Uterus (tissue), 4 donors: ENCODE measurements around the gene LCE1F. TPM values are rescaled to one million over a fixed set of nuclear protein-coding genes. Genes with fewer than 3 reads are reported as not detected.

ENCODE experiments used
- DNase-seq, 2 donors: peaks; one replicate each; pipeline ENCODE4 v3.0.0-alpha.2; 2019 to 2020
- H3K27ac ChIP-seq, 2 donors: fragments of 200-600 bp; sonication (generic); 1 replicate in 1 of 2; 2 replicates in 1 of 2; pipeline ENCODE4 v1.5.1; 2016 to 2018
- H3K27me3 ChIP-seq, 2 donors: fragments of 200-600 bp; sonication (generic); one replicate each; pipeline ENCODE4 v1.5.1; 2018 to 2019; ENCODE audit warnings: control low read depth in 1 of 2
- H3K36me3 ChIP-seq, 2 donors: fragments of 200-600 bp; sonication (generic); one replicate each; pipeline ENCODE4 v1.5.1; 2019; ENCODE audit warnings: control low read depth in 1 of 2
- H3K4me1 ChIP-seq, 2 donors: fragments of 200-600 bp; sonication (generic); one replicate each; pipeline ENCODE4 v1.5.1; 2018 to 2019; ENCODE audit warnings: control low read depth in 1 of 2
- H3K4me3 ChIP-seq, 2 donors: fragments of 200-600 bp; sonication (generic); 1 replicate in 1 of 2; 2 replicates in 1 of 2; pipeline ENCODE4 v1.5.1; 2018 to 2019; ENCODE audit warnings: mild to moderate bottlenecking in 1 of 2
- H3K9me3 ChIP-seq, 2 donors: fragments of 200-600 bp; sonication (generic); one replicate each; pipeline ENCODE4 v1.5.1; 2019; ENCODE audit warnings: control low read depth in 1 of 2
- CTCF ChIP-seq, 4 experiments: fragments of 200-600 bp in 2 of 4; fragments of 450-650 bp in 2 of 4; sonication (generic) in 2 of 4; IDR thresholded peaks; one replicate each; pipeline ENCODE4 v1.5.1; 2016 to 2019; ENCODE audit warnings: antibody characterized with exemption in 4 of 4, mild to moderate bottlenecking in 2 of 4, moderate library complexity in 1 of 4
- POLR2A ChIP-seq, 2 donors: fragments of 450-650 bp; IDR thresholded peaks; one replicate each; pipeline ENCODE4 v1.6.1; 2016; ENCODE audit warnings: antibody characterized with exemption in 2 of 2, mild to moderate bottlenecking in 1 of 2, moderate library complexity in 1 of 2
- intact Hi-C: fragments of 100-400 bp; cut with DNase I; formaldehyde crosslinking; loops from one replicate; pipeline ENCODE4 v1.15.1; 2023; ENCODE audit warnings: low total_unique reads
- total RNA-seq, 4 donors: library from RNA; depleted of rRNA in 3 of 4; stranded (reverse); fragments of >200 nt in 3 of 4; gene quantifications; one replicate each; pipeline versions ENCODE4 v1.1.0 to v1.2.4, GENCODE V29; 2014 to 2023
- donor health status: DM: yes; HTN: yes; CAD: no.

The LCE1F gene
- total RNA-seq, 4 donors from 2014 or later = not detected

- no peaks in the 10 kb centered on the region for H3K36me3 ChIP-seq
- DNase-seq = no peak
- H3K4me3 ChIP-seq = no peak overlapping the region
- TF ChIP-seq POLR2A (IDR thresholded peaks at IDR 0.05) (no peak), CTCF (IDR thresholded peaks at IDR 0.05) (no peak)
- H3K27me3 ChIP-seq = no peaks in the 10 kb centered on the region
- no peaks in the 10 kb centered on the region for H3K9me3 ChIP-seq
- intact Hi-C loops = no loop called here
- no peak overlapping the region for H3K27ac ChIP-seq
- no peaks in the 10 kb centered on the region for H3K4me1 ChIP-seq
These were observed 35.1 kb upstream of the LCE1F start for GRCh38 chr1:152739841-152740240.

GRCh38 chr1:152741656-152742055 lies 33.3 kb upstream of the LCE1F start:
- intact Hi-C loops = no loop called here
- H3K4me3 ChIP-seq = no peak overlapping the region
- no peaks in the 10 kb centered on the region for H3K4me1 ChIP-seq
- H3K27ac ChIP-seq = no peak overlapping the region
- no peaks in the 10 kb centered on the region for H3K9me3 ChIP-seq
- TF ChIP-seq CTCF (IDR thresholded peaks at IDR 0.05) (no peak), POLR2A (IDR thresholded peaks at IDR 0.05) (no peak)
- H3K27me3 ChIP-seq = no peaks in the 10 kb centered on the region
- no peaks in the 10 kb centered on the region for H3K36me3 ChIP-seq
- DNase-seq = no peak

GRCh38 chr1:152743371-152744145 lies 31.4 kb upstream of the LCE1F start:
- DNase-seq = no peak
- intact Hi-C loops = no loop called here
- no peak for TF ChIP-seq CTCF (IDR thresholded peaks at IDR 0.05)
- no peak for TF ChIP-seq POLR2A (IDR thresholded peaks at IDR 0.05)
- no peaks in the 10 kb centered on the region for H3K27me3 ChIP-seq
- no peak overlapping the region for H3K4me3 ChIP-seq
- H3K4me1 ChIP-seq = no peaks in the 10 kb centered on the region
- no peak overlapping the region for H3K27ac ChIP-seq
- H3K9me3 ChIP-seq = no peaks in the 10 kb centered on the region
- no peaks in the 10 kb centered on the region for H3K36me3 ChIP-seq

- no peaks in the 10 kb centered on the region for H3K36me3 ChIP-seq
- no peak overlapping the region for H3K4me3 ChIP-seq
- intact Hi-C loops = no loop called here
- no peak overlapping the region for H3K27ac ChIP-seq
- no peaks in the 10 kb centered on the region for H3K4me1 ChIP-seq
- no peak for DNase-seq
- TF ChIP-seq CTCF (IDR thresholded peaks at IDR 0.05) (no peak), POLR2A (IDR thresholded peaks at IDR 0.05) (no peak)
- no peaks in the 10 kb centered on the region for H3K27me3 ChIP-seq
- no peaks in the 10 kb centered on the region for H3K9me3 ChIP-seq
These were observed 29.6 kb upstream of the LCE1F start for GRCh38 chr1:152745289-152745704.

- Histone ChIP-seq H3K4me1 (no peaks in the 10 kb centered on the region), H3K9me3 (no peaks in the 10 kb centered on the region), H3K27ac (no peak overlapping the region), H3K36me3 (no peaks in the 10 kb centered on the region), H3K4me3 (no peak overlapping the region), H3K27me3 (no peaks in the 10 kb centered on the region)
- DNase-seq = no peak
- TF ChIP-seq CTCF (IDR thresholded peaks at IDR 0.05) = no peak
- TF ChIP-seq POLR2A (IDR thresholded peaks at IDR 0.05) = no peak
- intact Hi-C loops = no loop called here
These were observed 29.0 kb upstream of the LCE1F start for GRCh38 chr1:152745765-152746444.
